ENCODE data around the gene ZSCAN9. TPM values are rescaled to one million over a fixed set of nuclear protein-coding genes. Genes with fewer than 3 reads are reported as not detected.

ZSCAN9 gene
- total and polyA plus RNA-seq, 2 of the 13 experiments (the other 11 are each of a cell fraction or from before 2014, with no cell fraction given): 14.6 to 17.8 TPM

DNA sequence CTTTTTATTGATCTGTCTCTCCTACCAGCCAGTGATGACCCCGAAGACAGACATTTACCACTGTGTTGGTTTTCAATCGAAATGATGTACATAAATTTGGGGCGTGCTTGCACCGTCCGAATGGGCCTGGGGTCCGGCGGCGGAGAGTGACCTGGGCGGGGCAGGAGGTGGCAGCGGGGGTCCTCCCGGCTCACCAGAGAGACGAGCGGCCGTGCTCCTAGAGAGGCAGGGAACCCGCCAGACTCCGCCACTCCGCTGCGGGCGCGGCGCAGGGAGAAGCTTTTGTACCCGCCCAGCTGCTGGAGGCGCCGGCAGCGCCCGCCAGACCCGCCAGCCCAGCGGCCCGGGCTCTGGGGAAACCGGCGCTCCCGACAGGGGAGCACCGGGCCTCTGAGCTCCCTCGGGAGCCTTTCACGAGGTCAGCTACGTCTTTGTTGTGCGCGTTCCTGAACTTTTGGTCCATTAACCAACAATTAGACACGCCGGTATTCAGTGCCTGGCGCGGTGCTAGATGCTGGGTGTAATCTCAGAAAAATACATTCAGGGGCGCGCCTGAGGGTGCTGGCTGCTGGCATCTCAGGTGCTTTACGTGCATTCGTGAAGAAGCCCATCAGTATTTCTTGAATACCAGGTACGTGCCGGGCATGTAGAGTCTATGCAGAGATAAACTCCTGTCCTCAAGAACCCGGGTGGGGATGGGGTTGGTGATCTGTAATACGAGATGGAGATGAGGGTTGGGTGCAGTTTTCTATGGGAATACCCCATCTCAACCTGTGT, 56.4 kb downstream of the ZSCAN9 start, which contains the start of gene PGBD1 (continued):
- TF ChIP-seq MZF1 (CRISPR knock-in tag; IDR thresholded peaks at IDR 0.05; ENCODE audit: borderline replicate concordance): 0 out of 2 replicates have a peak, but pooled peaks have one; percentile 71
- TF ChIP-seq CREM (IDR thresholded peaks at IDR 0.05): no peak
- TF ChIP-seq CREM (CRISPR knock-in tag; IDR thresholded peaks at IDR 0.05): no peak
- no peak for TF ChIP-seq ADNP (CRISPR knock-in tag; IDR thresholded peaks at IDR 0.05)
- peak; percentile 83; the same call in 1 of the 2 replicates for TF ChIP-seq ZSCAN20 (CRISPR knock-in tag; IDR thresholded peaks at IDR 0.05; ENCODE audit: borderline replicate concordance)
- TF ChIP-seq, protein P1, sequence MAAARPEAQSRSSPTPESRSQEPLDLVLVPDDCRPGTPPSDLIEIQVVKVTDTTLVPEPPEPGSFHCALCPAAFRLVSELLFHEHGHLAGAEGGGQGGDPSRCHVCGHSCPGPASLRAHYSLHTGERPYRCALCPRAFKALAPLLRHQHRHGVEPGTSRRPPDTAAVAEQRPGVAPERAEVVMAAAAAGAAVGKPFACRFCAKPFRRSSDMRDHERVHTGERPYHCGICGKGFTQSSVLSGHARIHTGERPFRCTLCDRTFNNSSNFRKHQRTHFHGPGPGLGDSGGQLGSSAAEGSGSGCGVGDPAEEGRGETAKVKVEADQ (CRISPR knock-in tag; IDR thresholded peaks at IDR 0.05; ENCODE audit: borderline replicate concordance): peak; percentile 62; the same call in 1 of the 2 replicates
- TF ChIP-seq ELF1 (CRISPR knock-in tag; IDR thresholded peaks at IDR 0.05): peak; percentile 48; the same call in 1 of the 2 replicates
- no peak for TF ChIP-seq SP1 (IDR thresholded peaks at IDR 0.05)
- no peak for TF ChIP-seq SP1 (CRISPR knock-in tag; IDR thresholded peaks at IDR 0.05)
- TF ChIP-seq, protein P2, sequence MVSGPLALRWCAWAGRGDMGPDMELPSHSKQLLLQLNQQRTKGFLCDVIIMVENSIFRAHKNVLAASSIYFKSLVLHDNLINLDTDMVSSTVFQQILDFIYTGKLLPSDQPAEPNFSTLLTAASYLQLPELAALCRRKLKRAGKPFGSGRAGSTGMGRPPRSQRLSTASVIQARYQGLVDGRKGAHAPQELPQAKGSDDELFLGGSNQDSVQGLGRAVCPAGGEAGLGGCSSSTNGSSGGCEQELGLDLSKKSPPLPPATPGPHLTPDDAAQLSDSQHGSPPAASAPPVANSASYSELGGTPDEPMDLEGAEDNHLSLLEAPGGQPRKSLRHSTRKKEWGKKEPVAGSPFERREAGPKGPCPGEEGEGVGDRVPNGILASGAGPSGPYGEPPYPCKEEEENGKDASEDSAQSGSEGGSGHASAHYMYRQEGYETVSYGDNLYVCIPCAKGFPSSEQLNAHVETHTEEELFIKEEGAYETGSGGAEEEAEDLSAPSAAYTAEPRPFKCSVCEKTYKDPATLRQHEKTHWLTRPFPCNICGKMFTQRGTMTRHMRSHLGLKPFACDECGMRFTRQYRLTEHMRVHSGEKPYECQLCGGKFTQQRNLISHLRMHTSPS (CRISPR knock-in tag; IDR thresholded peaks at IDR 0.05; ENCODE audit: low read depth): no peak
- TF ChIP-seq REL (CRISPR knock-in tag; conservative IDR thresholded peaks at IDR 0.05): no peak; the same call in 1 of the 2 replicates
- no peak for TF ChIP-seq IKZF1 (IDR thresholded peaks at IDR 0.05)
- TF ChIP-seq, protein P3, sequence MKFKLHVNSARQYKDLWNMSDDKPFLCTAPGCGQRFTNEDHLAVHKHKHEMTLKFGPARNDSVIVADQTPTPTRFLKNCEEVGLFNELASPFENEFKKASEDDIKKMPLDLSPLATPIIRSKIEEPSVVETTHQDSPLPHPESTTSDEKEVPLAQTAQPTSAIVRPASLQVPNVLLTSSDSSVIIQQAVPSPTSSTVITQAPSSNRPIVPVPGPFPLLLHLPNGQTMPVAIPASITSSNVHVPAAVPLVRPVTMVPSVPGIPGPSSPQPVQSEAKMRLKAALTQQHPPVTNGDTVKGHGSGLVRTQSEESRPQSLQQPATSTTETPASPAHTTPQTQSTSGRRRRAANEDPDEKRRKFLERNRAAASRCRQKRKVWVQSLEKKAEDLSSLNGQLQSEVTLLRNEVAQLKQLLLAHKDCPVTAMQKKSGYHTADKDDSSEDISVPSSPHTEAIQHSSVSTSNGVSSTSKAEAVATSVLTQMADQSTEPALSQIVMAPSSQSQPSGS (CRISPR knock-in tag; IDR thresholded peaks at IDR 0.05): peak; percentile 58; the same call in 1 of the 2 replicates
- TF ChIP-seq SNAPC2 (CRISPR knock-in tag; IDR thresholded peaks at IDR 0.05): peak; percentile 64; the same call in 1 of the 2 replicates
- peak; percentile 69 for TF ChIP-seq ZFX (CRISPR knock-in tag; IDR thresholded peaks at IDR 0.05; ENCODE audit: low read depth)
- peak; percentile 40; the same call in 1 of the 2 replicates for TF ChIP-seq ZNF205 (CRISPR knock-in tag; IDR thresholded peaks at IDR 0.05)
- TF ChIP-seq, protein P4, sequence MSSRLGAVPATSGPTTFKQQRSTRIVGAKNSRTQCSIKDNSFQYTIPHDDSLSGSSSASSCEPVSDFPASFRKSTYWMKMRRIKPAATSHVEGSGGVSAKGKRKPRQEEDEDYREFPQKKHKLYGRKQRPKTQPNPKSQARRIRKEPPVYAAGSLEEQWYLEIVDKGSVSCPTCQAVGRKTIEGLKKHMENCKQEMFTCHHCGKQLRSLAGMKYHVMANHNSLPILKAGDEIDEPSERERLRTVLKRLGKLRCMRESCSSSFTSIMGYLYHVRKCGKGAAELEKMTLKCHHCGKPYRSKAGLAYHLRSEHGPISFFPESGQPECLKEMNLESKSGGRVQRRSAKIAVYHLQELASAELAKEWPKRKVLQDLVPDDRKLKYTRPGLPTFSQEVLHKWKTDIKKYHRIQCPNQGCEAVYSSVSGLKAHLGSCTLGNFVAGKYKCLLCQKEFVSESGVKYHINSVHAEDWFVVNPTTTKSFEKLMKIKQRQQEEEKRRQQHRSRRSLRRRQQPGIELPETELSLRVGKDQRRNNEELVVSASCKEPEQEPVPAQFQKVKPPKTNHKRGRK (CRISPR knock-in tag; IDR thresholded peaks at IDR 0.05): no peak
- TF ChIP-seq GABPB1 (CRISPR knock-in tag; IDR thresholded peaks at IDR 0.05): peak; percentile 94
- TF ChIP-seq, protein P5, sequence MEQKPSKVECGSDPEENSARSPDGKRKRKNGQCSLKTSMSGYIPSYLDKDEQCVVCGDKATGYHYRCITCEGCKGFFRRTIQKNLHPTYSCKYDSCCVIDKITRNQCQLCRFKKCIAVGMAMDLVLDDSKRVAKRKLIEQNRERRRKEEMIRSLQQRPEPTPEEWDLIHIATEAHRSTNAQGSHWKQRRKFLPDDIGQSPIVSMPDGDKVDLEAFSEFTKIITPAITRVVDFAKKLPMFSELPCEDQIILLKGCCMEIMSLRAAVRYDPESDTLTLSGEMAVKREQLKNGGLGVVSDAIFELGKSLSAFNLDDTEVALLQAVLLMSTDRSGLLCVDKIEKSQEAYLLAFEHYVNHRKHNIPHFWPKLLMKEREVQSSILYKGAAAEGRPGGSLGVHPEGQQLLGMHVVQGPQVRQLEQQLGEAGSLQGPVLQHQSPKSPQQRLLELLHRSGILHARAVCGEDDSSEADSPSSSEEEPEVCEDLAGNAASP (CRISPR knock-in tag; IDR thresholded peaks at IDR 0.05; ENCODE audit: borderline replicate concordance): 0 out of 2 replicates have a peak, but pooled peaks have one; percentile 42
- TF ChIP-seq TBX3 (IDR thresholded peaks at IDR 0.05; ENCODE audit: borderline replicate concordance): no peak
- TF ChIP-seq GTF2F1 (IDR thresholded peaks at IDR 0.05; ENCODE audit: low read length): no peak
- no peak for TF ChIP-seq MAFK (conservative IDR thresholded peaks at IDR 0.05 in 1 of 2, IDR thresholded peaks at IDR 0.05 in 1 of 2; ENCODE audit: low read length in 2 of 2)
- TF ChIP-seq MXI1 (IDR thresholded peaks at IDR 0.05; ENCODE audit: borderline replicate concordance, low read depth, low read length): no peak; the same call in 2 of the 3 replicates
- no peak for TF ChIP-seq JUN (CRISPR knock-in tag; IDR thresholded peaks at IDR 0.05)
- TF ChIP-seq FOXK2 (IDR thresholded peaks at IDR 0.05): no peak
